Measurements from ENCODE around the gene SLC9A9. TPM values are rescaled to one million over a fixed set of nuclear protein-coding genes. Genes with fewer than 3 reads are reported as not detected.

Gene SLC9A9
- polyA plus RNA-seq, 1 donor (not counting 4 experiments of a cell fraction or from before 2014, with no cell fraction given): 5.2 TPM

GRCh38 chr3:143677430-143677829 is 170.8 kb downstream of the SLC9A9 start:
- H3K9me3 ChIP-seq (ENCODE audit: control insufficient read depth, low read depth, low read length): no peaks in the 10 kb centered on the region
- H2AFZ ChIP-seq (ENCODE audit: control insufficient read depth, low read length): no peak overlapping the region
- H3K4me1 ChIP-seq (ENCODE audit: control insufficient read depth, extremely low read depth, insufficient read depth, low read length): peaks cover 4% of the 10 kb centered on the region
- no peak overlapping the region for H3K27ac ChIP-seq (ENCODE audit: control insufficient read depth, insufficient read depth, low read length)
- H3K79me2 ChIP-seq (ENCODE audit: control insufficient read depth, insufficient read depth, low read length): no peaks in the 10 kb centered on the region
- no peak overlapping the region for H3K4me2 ChIP-seq (ENCODE audit: control insufficient read depth, extremely low read depth, insufficient read depth, low read depth, low read length)
- no peaks in the 10 kb centered on the region for H3K27me3 ChIP-seq (ENCODE audit: control insufficient read depth, extremely low read depth, insufficient read depth, low read length)
- no peaks in the 10 kb centered on the region for H3K36me3 ChIP-seq (ENCODE audit: control insufficient read depth in 2 of 2, extremely low read depth in 1 of 2, insufficient read depth in 2 of 2, low read length in 2 of 2)
- no peaks in the 10 kb centered on the region for H3K9me1 ChIP-seq (ENCODE audit: control insufficient read depth, extremely low read depth, insufficient read depth, low read length)
- H4K20me1 ChIP-seq (ENCODE audit: control insufficient read depth, extremely low read depth, insufficient read depth, low read length): no peaks in the 10 kb centered on the region
- DNase-seq (ENCODE audit: low read depth, low spot score) (no peak), FAIRE-seq (no peak)
- dilution Hi-C loops (cut with MboI; ENCODE audit: extremely low pct_ligation_motif_present, low sequenced_read_pairs): no loop called here
- TF ChIP-seq EZH2 (IDR thresholded peaks at IDR 0.05; ENCODE audit: low read length) (no peak), CTCF (optimal IDR thresholded peaks at IDR 0.05 in 1 of 3, IDR thresholded peaks at IDR 0.05 in 1 of 3, conservative IDR thresholded peaks at IDR 0.05 in 1 of 3; ENCODE audit: extremely low read depth in 1 of 3, insufficient read depth in 2 of 3, low read length in 3 of 3) (no peak)
- no peak overlapping the region for H3K9ac ChIP-seq (ENCODE audit: control insufficient read depth, extremely low read depth, insufficient read depth, low read length)
- H3K4me3 ChIP-seq (ENCODE audit: control insufficient read depth in 2 of 3, extremely low read depth in 1 of 3, insufficient read depth in 2 of 3, low read depth in 1 of 3, low read length in 3 of 3): no peak overlapping the region

- DNase-seq (ENCODE audit: low read depth, low spot score): no peak
- Histone ChIP-seq H3K79me2 (ENCODE audit: control insufficient read depth, insufficient read depth, low read length) (no peaks in the 10 kb centered on the region), H3K4me3 (ENCODE audit: control insufficient read depth in 2 of 3, extremely low read depth in 1 of 3, insufficient read depth in 2 of 3, low read depth in 1 of 3, low read length in 3 of 3) (no peak overlapping the region), H3K4me2 (ENCODE audit: control insufficient read depth, extremely low read depth, insufficient read depth, low read depth, low read length) (no peak overlapping the region), H4K20me1 (ENCODE audit: control insufficient read depth, extremely low read depth, insufficient read depth, low read length) (no peaks in the 10 kb centered on the region), H3K4me1 (ENCODE audit: control insufficient read depth, extremely low read depth, insufficient read depth, low read length) (peaks cover 1% of the 10 kb centered on the region), H3K27ac (ENCODE audit: control insufficient read depth, insufficient read depth, low read length) (no peak overlapping the region), H3K9me3 (ENCODE audit: control insufficient read depth, low read depth, low read length) (no peaks in the 10 kb centered on the region), H3K36me3 (ENCODE audit: control insufficient read depth in 2 of 2, extremely low read depth in 1 of 2, insufficient read depth in 2 of 2, low read length in 2 of 2) (no peaks in the 10 kb centered on the region), H2AFZ (ENCODE audit: control insufficient read depth, low read length) (no peak overlapping the region), H3K27me3 (ENCODE audit: control insufficient read depth, extremely low read depth, insufficient read depth, low read length) (no peaks in the 10 kb centered on the region), H3K9ac (ENCODE audit: control insufficient read depth, extremely low read depth, insufficient read depth, low read length) (no peak overlapping the region), H3K9me1 (ENCODE audit: control insufficient read depth, extremely low read depth, insufficient read depth, low read length) (no peaks in the 10 kb centered on the region)
- dilution Hi-C loops (cut with MboI; ENCODE audit: extremely low pct_ligation_motif_present, low sequenced_read_pairs): no loop called here
- TF ChIP-seq CTCF (optimal IDR thresholded peaks at IDR 0.05 in 1 of 3, IDR thresholded peaks at IDR 0.05 in 1 of 3, conservative IDR thresholded peaks at IDR 0.05 in 1 of 3; ENCODE audit: extremely low read depth in 1 of 3, insufficient read depth in 2 of 3, low read length in 3 of 3) (no peak), EZH2 (IDR thresholded peaks at IDR 0.05; ENCODE audit: low read length) (no peak)
- FAIRE-seq: no peak
Measured at GRCh38 chr3:143676747-143677146, 171.5 kb downstream of the SLC9A9 start.

All from keratinocyte (primary cell).